Bronchial smooth muscle cell (primary cell): Measurements from ENCODE around the gene TSHZ2. TPM values are rescaled to one million over a fixed set of nuclear protein-coding genes. Genes with fewer than 3 reads are reported as not detected.

Experiments used
- total RNA-seq: library from RNA; depleted of rRNA; stranded (reverse); fragments of >200 nt; gene quantifications from 2 replicates; pipeline ENCODE4 v1.2.1, GENCODE V29; 2014

TSHZ2 gene
- total RNA-seq, result under 0.01 and 0.63 TPM in 2 replicates

GRCh38 chr20:52972190-52972937 is at the start of gene TSHZ2:
TSHZ2 (plus strand) TSS chr20:52972358; CDS start chr20:52973294, 936 bp downstream.

